SK-N-SH (cell line): ENCODE data around the gene ADAMTS14.

ENCODE experiments used
- CHD2 ChIP-seq: fragments of 150-350 bp; IDR thresholded peaks from 2 replicates; pipeline ENCODE4 v1.6.1; 2018; ENCODE audit warnings: low read length; ENCODE audit not compliant: partially characterized antibody
- CTCF ChIP-seq: fragments of 200-600 bp; sonication (generic); IDR thresholded peaks from 2 replicates; pipeline ENCODE4 v1.6.1; 2017; ENCODE audit warnings: antibody characterized with exemption, mild to moderate bottlenecking, moderate library complexity
- IRF3 ChIP-seq: fragments of 150-350 bp; IDR thresholded peaks from 2 replicates; pipeline ENCODE4 v1.6.1; 2016; ENCODE audit warnings: mild to moderate bottlenecking, low read depth, low read length
- JUND ChIP-seq: IDR thresholded peaks from 2 replicates; pipeline ENCODE4 v1.4.0; 2012
- NRF1 ChIP-seq: IDR thresholded peaks from 2 replicates; pipeline ENCODE4 v1.6.1; 2012; ENCODE audit warnings: low read depth, mild to moderate bottlenecking, low read length
- REST ChIP-seq: IDR thresholded peaks from 2 replicates; pipeline ENCODE4 v1.6.1; 2012; ENCODE audit warnings: mild to moderate bottlenecking, low read depth, low read length, moderate library complexity
- TAF1 ChIP-seq: IDR thresholded peaks from 2 replicates; pipeline ENCODE4 v1.6.1; 2012; ENCODE audit warnings: low read depth, mild to moderate bottlenecking, low read length, moderate library complexity, borderline replicate concordance

GRCh38 chr10:70782086-70782745 lies 109.9 kb downstream of the ADAMTS14 start:
- TF ChIP-seq CTCF (no peak), TAF1 (no peak), IRF3 (no peak), CHD2 (no peak), JUND (no peak), NRF1 (no peak), REST (no peak)
